Mesothelial cell of epicardium (in vitro differentiated cells): Measurements from ENCODE around the gene RER1. TPM values are rescaled to one million over a fixed set of nuclear protein-coding genes. Genes with fewer than 3 reads are reported as not detected.

Experiments used
- DNase-seq, 2 experiments: peaks; one replicate each; pipeline ENCODE4 v3.0.0; 2021; ENCODE audit warnings: low spot score in 2 of 2; ENCODE audit not compliant: unreplicated experiment in 2 of 2
- H3K27ac Mint-ChIP-seq: 2 replicates; pipeline ENCODE4 v1.8.0; 2021; ENCODE audit warnings: mixed read lengths
- H3K27me3 Mint-ChIP-seq: 2 replicates; pipeline ENCODE4 v1.8.0; 2021; ENCODE audit warnings: low read depth, mixed read lengths
- H3K36me3 Mint-ChIP-seq: 2 replicates; pipeline ENCODE4 v1.8.0; 2021; ENCODE audit warnings: mixed read lengths
- H3K4me1 Mint-ChIP-seq: 2 replicates; pipeline ENCODE4 v1.8.0; 2021; ENCODE audit warnings: mixed read lengths
- H3K4me3 Mint-ChIP-seq: 2 replicates; pipeline ENCODE4 v1.8.0; 2021; ENCODE audit warnings: mild to moderate bottlenecking, moderate library complexity, mixed read lengths
- H3K9me3 Mint-ChIP-seq: 2 replicates; pipeline ENCODE4 v1.8.0; 2021; ENCODE audit warnings: mixed read lengths
- CTCF ChIP-seq: fragments of 200-600 bp; sonication (generic); IDR thresholded peaks from one replicate; pipeline ENCODE4 v1.5.0; 2021; ENCODE audit warnings: antibody characterized with exemption; ENCODE audit not compliant: unreplicated experiment
- total RNA-seq: library from RNA; stranded (reverse); gene quantifications from 3 replicates; pipeline ENCODE4 v1.2.1, GENCODE V29; 2021

RER1 gene
- 94.5 to 103 TPM (median 95.1 TPM) in 3 replicates for total RNA-seq

- Mint-ChIP-seq H3K4me1 (peaks cover 22% of the 10 kb centered on the region), H3K36me3 (peaks cover 10% of the 10 kb centered on the region), H3K9me3 (no peaks in the 10 kb centered on the region), H3K27me3 (no peaks in the 10 kb centered on the region), H3K4me3 (peak within 1 kb of the TSS; percentile 84), H3K27ac (peak within 1 kb of the TSS; percentile 80)
- TF ChIP-seq CTCF: no peak
- peak; percentile 98 for DNase-seq
Measured at GRCh38 chr1:2391041-2391930, at the start of gene RER1, which contains the start of gene MORN1. Gene RER1 (plus strand): TSS chr1:2391841. CDS start chr1:2395791, 3,950 bp downstream. Gene MORN1 (minus strand): TSS chr1:2391554. CDS start chr1:2391533, 21 bp downstream.

- Mint-ChIP-seq H3K9me3 (no peaks in the 10 kb centered on the region), H3K36me3 (no peaks in the 10 kb centered on the region), H3K27me3 (no peaks in the 10 kb centered on the region), H3K27ac (no peak overlapping the region), H3K4me3 (no peak overlapping the region), H3K4me1 (peaks cover 12% of the 10 kb centered on the region)
- no peak for TF ChIP-seq CTCF
- DNase-seq: no peak
Measured at GRCh38 chr1:2342384-2343022, 49.1 kb upstream of the RER1 start.

GRCh38 chr1:2343023-2343935 lies 48.4 kb upstream of the RER1 start:
- no peaks in the 10 kb centered on the region for H3K9me3 Mint-ChIP-seq
- peaks cover 6% of the 10 kb centered on the region for H3K4me1 Mint-ChIP-seq
- no peaks in the 10 kb centered on the region for H3K27me3 Mint-ChIP-seq
- no peak for TF ChIP-seq CTCF
- no peak overlapping the region for H3K27ac Mint-ChIP-seq
- peak in 1 of 2 experiments; percentile 11 for DNase-seq
- no peak overlapping the region for H3K4me3 Mint-ChIP-seq
- H3K36me3 Mint-ChIP-seq: no peaks in the 10 kb centered on the region

- peaks cover 4% of the 10 kb centered on the region for H3K4me1 Mint-ChIP-seq
- no peak overlapping the region for H3K27ac Mint-ChIP-seq
- H3K36me3 Mint-ChIP-seq: no peaks in the 10 kb centered on the region
- H3K4me3 Mint-ChIP-seq: no peak overlapping the region
- no peak for TF ChIP-seq CTCF
- no peaks in the 10 kb centered on the region for H3K27me3 Mint-ChIP-seq
- H3K9me3 Mint-ChIP-seq: no peaks in the 10 kb centered on the region
- DNase-seq: peak in 1 of 2 experiments; percentile 18
Measured at GRCh38 chr1:2344121-2344681, 47.4 kb upstream of the RER1 start.

GRCh38 chr1:2344744-2345296 lies 46.8 kb upstream of the RER1 start:
- Mint-ChIP-seq H3K9me3 (no peaks in the 10 kb centered on the region), H3K4me1 (peaks cover 9% of the 10 kb centered on the region), H3K27me3 (no peaks in the 10 kb centered on the region), H3K36me3 (no peaks in the 10 kb centered on the region), H3K27ac (no peak overlapping the region), H3K4me3 (no peak overlapping the region)
- peak in 1 of 2 experiments; percentile 11 for DNase-seq
- no peak for TF ChIP-seq CTCF
